SHP77 treated with DMSO at 0.1 percent for 48 hours (cell line): ENCODE measurements around the gene MFN1.

Experiments used
- DNase-seq: peaks from one replicate; lab custom pipeline; 2025; lab: John Stamatoyannopoulos, UW

Gene MFN1

GRCh38 chr3:179348325-179349013 is 960 bp downstream of the MFN1 start:
- no peak for DNase-seq

- no peak for DNase-seq
These were observed 8.5 kb downstream of the MFN1 start for GRCh38 chr3:179355996-179356395.

GRCh38 chr3:179363332-179363731 is 15.8 kb downstream of the MFN1 start:
- DNase-seq = no peak

- DNase-seq = no peak
These were observed 22.1 kb downstream of the MFN1 start for GRCh38 chr3:179369621-179370020.

- DNase-seq = no peak
These were observed 26.4 kb downstream of the MFN1 start for GRCh38 chr3:179373938-179374337.

- DNase-seq = no peak
These were observed 27.8 kb downstream of the MFN1 start for GRCh38 chr3:179375091-179375999.

- DNase-seq = no peak
These were observed 29.0 kb downstream of the MFN1 start for GRCh38 chr3:179376474-179376873.

GRCh38 chr3:179391906-179392305 is 44.4 kb downstream of the MFN1 start:
- DNase-seq = no peak

- no peak for DNase-seq
These were observed 51.2 kb downstream of the MFN1 start for GRCh38 chr3:179398574-179399231.

GRCh38 chr3:179401561-179401960 is 54.1 kb downstream of the MFN1 start:
- no peak for DNase-seq

GRCh38 chr3:179402963-179403362 is 55.5 kb downstream of the MFN1 start:
- no peak for DNase-seq

- no peak for DNase-seq
These were observed 56.8 kb downstream of the MFN1 start for GRCh38 chr3:179404307-179404706.

GRCh38 chr3:179410331-179410730 is 62.8 kb downstream of the MFN1 start:
- no peak for DNase-seq

- DNase-seq = no peak
These were observed 63.5 kb downstream of the MFN1 start for GRCh38 chr3:179410999-179411398.

GRCh38 chr3:179414804-179415203 is 67.3 kb downstream of the MFN1 start:
- DNase-seq = no peak

- no peak for DNase-seq
These were observed 67.9 kb downstream of the MFN1 start for GRCh38 chr3:179415377-179415776.

- no peak for DNase-seq
These were observed 69.2 kb downstream of the MFN1 start for GRCh38 chr3:179416681-179417080.

GRCh38 chr3:179418610-179419009 is 71.1 kb downstream of the MFN1 start:
- peak; percentile 2 for DNase-seq

GRCh38 chr3:179421500-179421899 is 74.0 kb downstream of the MFN1 start:
- DNase-seq = no peak

- no peak for DNase-seq
These were observed 77.6 kb downstream of the MFN1 start for GRCh38 chr3:179425075-179425474.

- DNase-seq = no peak
These were observed 81.5 kb downstream of the MFN1 start for GRCh38 chr3:179428876-179429548.

- no peak for DNase-seq
These were observed 82.9 kb downstream of the MFN1 start for GRCh38 chr3:179430277-179430870.
